Activated CD4-positive, alpha-beta memory T cell treated with anti-CD3 and anti-CD28 coated beads, Interleukin-2, amount 10 ng/mL, durations not matched to agents 7 days and 5 days (primary cell): Measurements from ENCODE around the gene KIF3B. TPM values are rescaled to one million over a fixed set of nuclear protein-coding genes. Genes with fewer than 3 reads are reported as not detected.
"Not testable (repeated sequence)": the region's sequence is repeated elsewhere in the genome, so short reads cannot be mapped to it uniquely, and the experiment has no call there.

Experiments
- CTCF ChIA-PET: fragments of 350-600 bp; sonication (Branson Sonifier 250); formaldehyde crosslinking; loops from one replicate; lab custom pipeline; 2021; ENCODE audit warnings: antibody characterized with exemption, inconsistent platforms; lab: Charles Lee
- POLR2A ChIA-PET: fragments of 350-600 bp; sonication (Branson Sonifier 250); formaldehyde crosslinking; loops from one replicate; lab custom pipeline; 2021; ENCODE audit warnings: antibody characterized with exemption; lab: Charles Lee
- DNase-seq: peaks from one replicate; pipeline ENCODE4 v3.0.0-alpha.2; 2020
- H3K27ac Mint-ChIP-seq: one replicate; pipeline ENCODE4 v1.8.0; 2021; ENCODE audit warnings: mild to moderate bottlenecking, mixed read lengths
- H3K27me3 Mint-ChIP-seq: one replicate; pipeline ENCODE4 v1.8.0; 2021; ENCODE audit warnings: mixed read lengths
- H3K36me3 Mint-ChIP-seq: one replicate; pipeline ENCODE4 v1.8.0; 2021; ENCODE audit warnings: low read depth, mixed read lengths
- H3K4me1 Mint-ChIP-seq: one replicate; pipeline ENCODE4 v1.8.0; 2021; ENCODE audit warnings: mixed read lengths
- H3K4me3 Mint-ChIP-seq: one replicate; pipeline ENCODE4 v1.8.0; 2021; ENCODE audit warnings: mild to moderate bottlenecking, mixed read lengths
- H3K9me3 Mint-ChIP-seq: one replicate; pipeline ENCODE4 v1.8.0; 2021; ENCODE audit warnings: mixed read lengths
- total RNA-seq, 2 experiments: library from RNA; stranded (reverse); gene quantifications; one replicate each; pipeline ENCODE4 v1.2.3, GENCODE V29; 2021

KIF3B gene
- total RNA-seq, 2 experiments from 2014 or later = 23.1 to 23.4 TPM

- peaks cover 43% of the 10 kb centered on the region for H3K36me3 Mint-ChIP-seq
- H3K27ac Mint-ChIP-seq = no peak overlapping the region
- H3K27me3 Mint-ChIP-seq = no peaks in the 10 kb centered on the region
- DNase-seq = no peak
- ChIA-PET POLR2A (no interaction called here), CTCF (interaction anchor here (1.6 kb wide), 1 partner anchor 10 kb away, joined by 3 read pairs; no protein-coding TSS in a partner anchor)
- H3K4me3 Mint-ChIP-seq = no peak overlapping the region
- H3K9me3 Mint-ChIP-seq = no peaks in the 10 kb centered on the region
- peaks cover 19% of the 10 kb centered on the region for H3K4me1 Mint-ChIP-seq
These were observed 49.7 kb downstream of the KIF3B start for GRCh38 chr20:32327087-32327681.

- Mint-ChIP-seq H3K27ac (no peak overlapping the region), H3K27me3 (no peaks in the 10 kb centered on the region), H3K4me1 (peaks cover 47% of the 10 kb centered on the region), H3K9me3 (no peaks in the 10 kb centered on the region), H3K4me3 (no peak overlapping the region), H3K36me3 (peaks cover 52% of the 10 kb centered on the region)
- no peak for DNase-seq
- ChIA-PET POLR2A (no interaction called here), CTCF (no interaction called here)
These were observed 52.5 kb downstream of the KIF3B start for GRCh38 chr20:32329817-32330554.

- no peak for DNase-seq
- Mint-ChIP-seq H3K27ac (no peak overlapping the region), H3K9me3 (no peaks in the 10 kb centered on the region), H3K4me1 (peaks cover 48% of the 10 kb centered on the region), H3K36me3 (peaks cover 53% of the 10 kb centered on the region), H3K27me3 (no peaks in the 10 kb centered on the region), H3K4me3 (no peak overlapping the region)
- ChIA-PET CTCF (no interaction called here), POLR2A (no interaction called here)
These were observed 53.1 kb downstream of the KIF3B start for GRCh38 chr20:32330555-32330897.

GRCh38 chr20:32332614-32333013 is 55.2 kb downstream of the KIF3B start:
- Mint-ChIP-seq H3K4me1 (peaks cover 58% of the 10 kb centered on the region), H3K36me3 (peaks cover 48% of the 10 kb centered on the region), H3K27me3 (no peaks in the 10 kb centered on the region), H3K27ac (peak overlapping the region; percentile 97), H3K4me3 (no peak overlapping the region), H3K9me3 (no peaks in the 10 kb centered on the region)
- CTCF ChIA-PET = no interaction called here
- POLR2A ChIA-PET = interaction anchor here (0.6 to 3.1 kb wide), 6 partner anchors 9 to 207 kb away, joined by 3 to 71 read pairs (median 4); partner anchors contain the start of gene ASXL1
- DNase-seq = no peak

GRCh38 chr20:32333181-32333987 is 55.9 kb downstream of the KIF3B start:
- CTCF ChIA-PET = interaction anchor here (0.5 to 1.5 kb wide), 3 partner anchors 24 to 319 kb away, joined by 3 to 5 read pairs (median 4); partner anchors contain the start of gene ASXL1
- Mint-ChIP-seq H3K9me3 (no peaks in the 10 kb centered on the region), H3K27me3 (no peaks in the 10 kb centered on the region), H3K36me3 (peaks cover 47% of the 10 kb centered on the region), H3K27ac (peak overlapping the region; percentile 97), H3K4me1 (peaks cover 58% of the 10 kb centered on the region), H3K4me3 (peak overlapping the region; percentile 50)
- POLR2A ChIA-PET = interaction anchor here (0.6 to 3.1 kb wide), 9 partner anchors 8 to 206 kb away, joined by 3 to 71 read pairs (median 3); partner anchors contain the start of gene ASXL1
- DNase-seq = peak; percentile 44

- H3K4me1 Mint-ChIP-seq = peaks cover 58% of the 10 kb centered on the region
- POLR2A ChIA-PET = interaction anchor here (0.6 to 3.1 kb wide), 6 partner anchors 10 to 103 kb away, joined by 3 to 71 read pairs (median 4); partner anchors contain the start of gene ASXL1
These were observed 56.8 kb downstream of the KIF3B start for GRCh38 chr20:32333988-32334885.

GRCh38 chr20:32336918-32337347 is 59.5 kb downstream of the KIF3B start:
- H3K4me3 Mint-ChIP-seq = no peak overlapping the region
- H3K4me1 Mint-ChIP-seq = peaks cover 49% of the 10 kb centered on the region
- peak overlapping the region; percentile 19 for H3K27ac Mint-ChIP-seq
- no peaks in the 10 kb centered on the region for H3K27me3 Mint-ChIP-seq
- no peak for DNase-seq
- POLR2A ChIA-PET = interaction anchor here (1.2 to 2.1 kb wide), 2 partner anchors 22 kb away, joined by 3 to 8 read pairs; partner anchors contain the start of gene ASXL1
- CTCF ChIA-PET = interaction anchor here (1.0 kb wide), 1 partner anchor 8 kb away, joined by 4 read pairs; no protein-coding TSS in a partner anchor
- H3K9me3 Mint-ChIP-seq = no peaks in the 10 kb centered on the region
- peaks cover 19% of the 10 kb centered on the region for H3K36me3 Mint-ChIP-seq

More at GRCh38 chr20:32333988-32334885, 56.8 kb downstream of the KIF3B start:
- peak overlapping the region; percentile 50 for H3K4me3 Mint-ChIP-seq
- no peaks in the 10 kb centered on the region for H3K27me3 Mint-ChIP-seq
- no peaks in the 10 kb centered on the region for H3K9me3 Mint-ChIP-seq
- H3K36me3 Mint-ChIP-seq = peaks cover 44% of the 10 kb centered on the region
- DNase-seq = peak; percentile 70
- CTCF ChIA-PET = interaction anchor here (1.5 kb wide), 1 partner anchor 23 kb away, joined by 5 read pairs; the partner anchor contains the start of gene ASXL1
- peak overlapping the region; percentile 97 for H3K27ac Mint-ChIP-seq

GRCh38 chr20:32337937-32338661 is 60.6 kb downstream of the KIF3B start:
- ChIA-PET POLR2A (interaction anchor here (2.1 kb wide), 1 partner anchor 21 kb away, joined by 8 read pairs; the partner anchor contains the start of gene ASXL1), CTCF (interaction anchor here (1.5 kb wide), 1 partner anchor 21 kb away, joined by 3 read pairs; no protein-coding TSS in a partner anchor)
- H3K4me3 Mint-ChIP-seq = no peak overlapping the region
- H3K9me3 Mint-ChIP-seq = no peaks in the 10 kb centered on the region
- no peak overlapping the region for H3K27ac Mint-ChIP-seq
- DNase-seq = no peak
- H3K4me1 Mint-ChIP-seq = peaks cover 43% of the 10 kb centered on the region
- H3K27me3 Mint-ChIP-seq = no peaks in the 10 kb centered on the region
- H3K36me3 Mint-ChIP-seq = peaks cover 15% of the 10 kb centered on the region

GRCh38 chr20:32338665-32339064 is 61.2 kb downstream of the KIF3B start:
- Mint-ChIP-seq H3K9me3 (no peaks in the 10 kb centered on the region), H3K4me3 (no peak overlapping the region), H3K27ac (no peak overlapping the region), H3K4me1 (peaks cover 37% of the 10 kb centered on the region), H3K36me3 (peaks cover 15% of the 10 kb centered on the region), H3K27me3 (no peaks in the 10 kb centered on the region)
- POLR2A ChIA-PET = interaction anchor here (2.1 kb wide), 1 partner anchor 20 kb away, joined by 8 read pairs; the partner anchor contains the start of gene ASXL1
- CTCF ChIA-PET = interaction anchor here (1.5 kb wide), 1 partner anchor 20 kb away, joined by 3 read pairs; no protein-coding TSS in a partner anchor
- no peak for DNase-seq

GRCh38 chr20:32339116-32339515 is 61.7 kb downstream of the KIF3B start:
- Mint-ChIP-seq H3K27me3 (no peaks in the 10 kb centered on the region), H3K4me3 (no peak overlapping the region), H3K9me3 (no peaks in the 10 kb centered on the region), H3K36me3 (peaks cover 15% of the 10 kb centered on the region), H3K4me1 (peaks cover 32% of the 10 kb centered on the region), H3K27ac (no peak overlapping the region)
- ChIA-PET POLR2A (interaction anchor here (1.1 to 2.1 kb wide), 2 partner anchors 9 to 20 kb away, joined by 4 to 8 read pairs; partner anchors contain the start of gene ASXL1), CTCF (interaction anchor here (1.5 kb wide), 1 partner anchor 20 kb away, joined by 3 read pairs; no protein-coding TSS in a partner anchor)
- DNase-seq = no peak

GRCh38 chr20:32341053-32341452 is 63.6 kb downstream of the KIF3B start:
- H3K9me3 Mint-ChIP-seq, DNase-seq, H3K27ac Mint-ChIP-seq, CTCF ChIA-PET, H3K36me3 Mint-ChIP-seq, H3K4me3 Mint-ChIP-seq, H3K27me3 Mint-ChIP-seq: not testable (repeated sequence)
- POLR2A ChIA-PET = interaction anchor here (0.9 kb wide), 1 partner anchor 9 kb away, joined by 4 read pairs; no protein-coding TSS in a partner anchor
- H3K4me1 Mint-ChIP-seq = peaks cover 18% of the 10 kb centered on the region
